Measurements from ENCODE around the gene PI4K2A.

DNA sequence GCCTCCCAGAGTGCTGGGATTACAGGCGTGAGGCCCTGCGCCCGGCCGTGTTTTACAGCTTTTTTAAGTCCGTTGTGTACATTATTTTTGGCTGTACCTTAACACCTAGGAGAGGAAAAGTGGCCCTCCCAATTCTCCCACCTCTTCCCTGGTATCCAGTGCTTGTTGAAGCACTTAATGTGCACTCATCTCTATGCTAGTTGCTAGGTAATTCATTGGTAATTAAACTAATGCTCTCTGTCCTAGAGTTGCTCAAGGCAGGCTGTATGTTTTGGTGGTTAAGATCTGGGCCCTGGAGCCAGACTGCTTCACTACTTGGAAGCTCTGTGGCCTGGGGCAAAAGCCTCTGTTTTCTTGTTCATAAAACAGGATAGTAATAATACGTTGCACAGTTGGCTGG lies 27.0 kb downstream of the PI4K2A start:
- TF ChIP-seq CTCF (IDR thresholded peaks at IDR 0.05) (no peak), POLR2A (IDR thresholded peaks at IDR 0.05) (no peak)
